ENCODE results near the gene NMU. TPM values are rescaled to one million over a fixed set of nuclear protein-coding genes. Genes with fewer than 3 reads are reported as not detected.

The NMU gene
- polyA plus RNA-seq, 1 of the 3 experiments (the other 2 are of a cell fraction): 0.66 TPM

- Histone ChIP-seq H3K4me1 (ENCODE audit: control insufficient read depth in 1 of 2, insufficient read depth in 2 of 2, low read depth in 1 of 2, low read length in 1 of 2) (no peaks in the 10 kb centered on the region), H3K4me3 (ENCODE audit: low read depth in 2 of 2, low read length in 1 of 2) (no peak overlapping the region), H3K4me2 (no peak overlapping the region), H3K27me3 (ENCODE audit: insufficient read depth) (no peaks in the 10 kb centered on the region), H2AFZ (ENCODE audit: low read depth) (no peak overlapping the region), H3K9ac (no peak overlapping the region), H3K27ac (ENCODE audit: low read depth in 2 of 2, low read length in 1 of 2) (no peak overlapping the region), H3K36me3 (replicated peaks in 1 of 2; ENCODE audit: control insufficient read depth in 1 of 2, insufficient read depth in 2 of 2, low read length in 1 of 2) (no peaks in the 10 kb centered on the region), H3K9me2 (no peaks in the 10 kb centered on the region), H4K20me1 (ENCODE audit: insufficient read depth) (no peaks in the 10 kb centered on the region), H3F3A (replicated peaks; ENCODE audit: insufficient read depth) (no peaks in the 10 kb centered on the region), H3K79me2 (ENCODE audit: insufficient read depth) (no peaks in the 10 kb centered on the region), H3K9me3 (no peaks in the 10 kb centered on the region)
- ChIA-PET POLR2A (no interaction called here), CTCF (no interaction called here)
- TF ChIP-seq SIN3A (IDR thresholded peaks at IDR 0.05; ENCODE audit: borderline replicate concordance, low read depth, low read length) (no peak), RCOR1 (IDR thresholded peaks at IDR 0.05; ENCODE audit: low read length) (no peak), JUND (IDR thresholded peaks at IDR 0.05) (no peak), MEF2A (IDR thresholded peaks at IDR 0.05; ENCODE audit: borderline replicate concordance, low read depth) (no peak), FOXJ3 (CRISPR knock-in tag; IDR thresholded peaks at IDR 0.05) (no peak), TCF12 (IDR thresholded peaks at IDR 0.05) (no peak), EP300 (IDR thresholded peaks at IDR 0.05; ENCODE audit: borderline replicate concordance in 1 of 2, low read depth in 1 of 2, low read length in 1 of 2) (no peak), USF2 (IDR thresholded peaks at IDR 0.05; ENCODE audit: borderline replicate concordance, low read depth, low read length) (no peak)
- 22% methylated on average over 3 of the region's 4 CpGs for WGBS (ENCODE audit: low lambda C conversion rate)
- DNase-seq: no peak
Observed at GRCh38 chr4:55675196-55675793, 39.2 kb upstream of the NMU start.

- Histone ChIP-seq H3K9me3 (no peaks in the 10 kb centered on the region), H3K4me2 (no peak overlapping the region), H4K20me1 (ENCODE audit: insufficient read depth) (no peaks in the 10 kb centered on the region), H3K9me2 (no peaks in the 10 kb centered on the region), H3K27me3 (ENCODE audit: insufficient read depth) (no peaks in the 10 kb centered on the region), H3K79me2 (ENCODE audit: insufficient read depth) (no peaks in the 10 kb centered on the region), H3F3A (replicated peaks; ENCODE audit: insufficient read depth) (no peaks in the 10 kb centered on the region), H3K9ac (no peak overlapping the region), H3K36me3 (replicated peaks in 1 of 2; ENCODE audit: control insufficient read depth in 1 of 2, insufficient read depth in 2 of 2, low read length in 1 of 2) (no peaks in the 10 kb centered on the region), H3K4me3 (ENCODE audit: low read depth in 2 of 2, low read length in 1 of 2) (no peak overlapping the region), H3K4me1 (ENCODE audit: control insufficient read depth in 1 of 2, insufficient read depth in 2 of 2, low read depth in 1 of 2, low read length in 1 of 2) (no peaks in the 10 kb centered on the region), H3K27ac (ENCODE audit: low read depth in 2 of 2, low read length in 1 of 2) (no peak overlapping the region), H2AFZ (ENCODE audit: low read depth) (no peak overlapping the region)
- ChIA-PET CTCF (no interaction called here), POLR2A (no interaction called here)
- DNase-seq: no peak
- TF ChIP-seq NFIC (IDR thresholded peaks at IDR 0.05; ENCODE audit: borderline replicate concordance) (no peak), FOSL2 (IDR thresholded peaks at IDR 0.05; ENCODE audit: borderline replicate concordance, low read depth) (no peak), MXI1 (IDR thresholded peaks at IDR 0.05; ENCODE audit: low read depth, low read length) (no peak), GABPA (IDR thresholded peaks at IDR 0.05; ENCODE audit: low read depth) (no peak), SIN3A (IDR thresholded peaks at IDR 0.05; ENCODE audit: borderline replicate concordance, low read depth, low read length) (no peak), EP300 (IDR thresholded peaks at IDR 0.05; ENCODE audit: borderline replicate concordance in 1 of 2, low read depth in 1 of 2, low read length in 1 of 2) (no peak), TAF1 (IDR thresholded peaks at IDR 0.05; ENCODE audit: borderline replicate concordance, low read depth, low read length) (no peak), ELF1 (IDR thresholded peaks at IDR 0.05) (no peak), TCF12 (IDR thresholded peaks at IDR 0.05) (no peak)
- 0% methylated on average over 1 of the region's 1 CpG for WGBS (ENCODE audit: low lambda C conversion rate)
Observed at GRCh38 chr4:55673424-55673823, 37.3 kb upstream of the NMU start.
